Measurements from ENCODE around the gene DTNBP1.

GRCh38 chr6:15554728-15555100 is 108.1 kb downstream of the DTNBP1 start:
- TF ChIP-seq CTCF (conservative IDR thresholded peaks at IDR 0.05; ENCODE audit: low read length) (no peak), EZH2phosphoT487 (IDR thresholded peaks at IDR 0.05; ENCODE audit: borderline replicate concordance, low read depth, low read length) (no peak)

Data from OCI-LY7 (cell line).